GM18867 (cell line): ENCODE results near the gene OPCML.

Experiments used
- ATAC-seq: cut with Tn5 transposase; IDR thresholded peaks from one replicate; pipeline ENCODE4 v1.9.1; 2021; ENCODE audit warnings: mild to moderate bottlenecking, moderate library complexity; ENCODE audit not compliant: unreplicated experiment

OPCML gene

DNA sequence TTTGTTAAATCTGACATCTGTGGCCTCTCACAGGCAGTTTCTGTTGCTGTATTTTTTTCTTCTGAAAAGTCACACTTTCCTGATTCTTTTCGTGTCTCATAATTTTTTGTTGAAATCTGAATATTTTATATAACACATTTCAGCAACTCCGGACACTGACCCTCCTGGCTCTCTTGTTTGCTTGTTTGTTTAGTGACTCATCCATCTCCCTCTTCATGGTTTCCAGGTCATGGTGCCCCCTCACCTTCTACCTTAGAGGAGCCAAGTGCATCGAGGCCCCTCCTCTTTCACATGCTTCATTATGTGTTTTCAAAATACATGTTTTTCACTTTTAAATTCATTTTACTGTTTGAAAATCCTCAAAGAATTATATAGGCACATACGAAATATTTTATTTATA lies 562.4 kb downstream of the OPCML start:
- no peak for ATAC-seq

DNA sequence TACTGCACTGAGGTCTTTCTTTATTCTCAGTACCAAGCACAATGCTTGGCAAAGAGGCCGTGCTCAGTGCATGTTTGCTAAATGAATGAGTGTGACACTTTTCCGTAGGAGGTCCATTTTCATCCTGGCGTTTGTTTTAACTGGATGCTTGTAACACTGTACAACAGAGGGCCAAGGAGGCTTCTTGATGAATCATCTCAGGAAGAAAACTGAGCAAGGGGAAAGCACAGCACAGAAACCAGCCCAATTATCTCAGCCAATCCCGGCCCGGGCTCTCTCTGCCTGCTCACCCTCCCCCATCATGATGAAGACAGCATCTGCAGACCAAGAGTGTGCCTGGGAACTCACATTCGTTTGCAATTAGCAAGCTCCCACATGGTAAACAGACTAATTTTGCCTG lies 570.3 kb downstream of the OPCML start:
- ATAC-seq: no peak

DNA sequence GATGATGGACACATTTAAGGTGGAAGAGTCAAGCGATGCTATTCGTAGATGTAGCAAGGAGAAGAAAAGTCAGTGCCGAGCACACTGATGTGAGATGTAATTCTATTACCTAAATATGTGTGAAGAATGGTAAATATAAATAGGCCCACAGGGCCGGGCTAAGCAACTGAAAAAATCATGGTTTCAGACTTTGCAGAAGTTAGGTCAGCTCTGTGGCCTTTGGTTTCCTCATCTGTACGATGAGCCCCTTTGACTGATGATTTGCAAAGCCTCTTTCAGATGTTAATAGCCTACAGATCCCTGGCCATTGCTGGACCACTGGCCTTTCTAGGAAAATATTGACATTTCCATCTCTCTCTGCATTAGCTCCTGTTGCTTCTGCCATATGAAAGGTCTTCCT lies 570.8 kb downstream of the OPCML start:
- no peak for ATAC-seq

DNA sequence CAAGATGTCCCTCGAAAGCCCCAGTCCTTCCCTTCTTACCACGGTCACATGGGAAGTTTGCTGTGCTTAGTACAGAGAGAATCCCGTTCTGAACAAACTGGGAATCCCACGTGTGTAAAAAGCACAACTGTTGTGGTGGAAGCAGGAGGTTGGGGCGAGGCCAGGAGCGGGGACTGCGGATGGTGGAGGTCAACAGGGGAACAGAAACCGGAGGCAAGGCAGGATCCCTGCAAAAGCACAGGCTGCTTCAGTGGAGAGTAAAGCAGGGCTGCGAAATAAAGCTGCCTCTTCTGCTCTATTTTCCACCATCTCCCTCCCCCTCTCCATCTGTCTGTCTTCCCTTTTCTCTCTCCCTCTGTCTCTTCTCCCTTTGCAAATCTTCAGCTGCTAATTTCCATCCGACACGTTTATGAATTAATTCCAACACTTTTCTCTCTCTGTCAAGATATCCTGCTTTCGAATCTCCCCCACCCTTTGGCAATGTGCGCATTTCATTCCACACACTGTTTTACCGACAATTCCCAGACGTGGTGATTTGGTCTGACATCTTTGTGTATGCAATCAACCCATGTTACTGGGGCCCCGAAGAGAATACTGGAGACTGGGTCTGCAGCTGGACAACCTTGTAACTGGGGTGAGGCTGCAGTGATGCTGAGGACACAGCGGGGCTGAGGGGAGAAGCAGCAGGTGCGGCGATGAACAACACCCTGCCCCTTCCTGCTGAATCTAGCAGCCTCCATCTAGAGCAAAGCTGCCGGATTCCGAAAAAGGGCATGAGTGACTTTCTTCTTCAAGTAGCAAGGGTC lies 571.8 kb downstream of the OPCML start:
- no peak for ATAC-seq

DNA sequence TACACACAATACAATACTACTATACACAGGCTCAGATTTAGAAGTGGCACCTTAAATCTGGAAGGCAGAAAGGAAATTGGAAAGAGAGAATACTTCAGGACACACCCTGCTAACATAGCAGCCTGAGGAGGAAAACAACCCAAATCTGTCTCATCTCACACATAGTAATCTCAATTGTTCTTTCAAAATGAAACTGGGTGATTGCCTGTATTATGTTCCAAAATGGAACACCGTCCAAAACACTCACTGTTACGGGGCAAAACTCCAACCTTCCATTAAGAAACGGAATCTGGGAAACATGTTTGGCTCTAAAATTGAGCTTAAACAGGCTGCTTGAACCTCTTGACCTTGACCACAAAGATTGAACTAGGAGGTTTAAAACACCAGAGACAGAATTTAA lies 572.6 kb downstream of the OPCML start:
- no peak for ATAC-seq

DNA sequence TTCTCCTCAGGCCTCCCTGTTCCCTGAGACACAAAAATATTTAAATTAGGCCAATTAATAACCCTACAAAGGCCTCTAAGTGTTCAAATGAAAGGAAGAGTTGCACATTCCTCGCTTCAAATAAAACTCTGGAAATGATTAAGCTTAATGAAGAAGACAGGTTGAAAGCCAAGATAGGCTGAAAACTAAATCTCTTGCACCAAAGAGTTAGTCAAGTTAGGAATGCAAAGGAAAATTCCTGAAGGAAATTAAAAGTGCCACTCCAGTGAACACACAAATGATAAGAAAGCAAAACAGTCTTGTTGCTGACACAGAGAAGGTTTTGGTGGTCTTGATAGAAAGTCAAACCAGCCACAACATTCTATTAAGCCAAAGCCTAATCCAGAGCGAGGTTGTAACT lies 574.4 kb downstream of the OPCML start:
- no peak for ATAC-seq

DNA sequence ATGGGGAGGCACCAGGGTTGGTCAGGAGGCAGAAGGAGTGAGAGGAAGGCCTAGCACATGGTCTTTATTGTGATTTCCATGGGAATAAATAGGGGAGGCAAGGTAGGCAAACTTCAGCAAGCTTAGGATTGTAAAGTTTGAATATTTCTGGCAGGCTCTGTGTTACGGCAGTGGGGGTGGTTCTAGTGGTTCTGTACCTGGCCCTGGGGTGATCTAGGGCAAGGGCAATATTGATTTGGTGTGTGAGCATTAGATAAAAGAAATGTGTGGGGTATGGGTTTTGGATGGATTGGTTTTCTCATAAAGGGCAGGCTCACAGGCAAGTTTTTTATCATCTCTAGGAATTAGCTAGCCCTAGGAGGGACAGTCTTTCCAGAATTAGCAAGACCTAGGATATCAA lies 584.0 kb downstream of the OPCML start:
- ATAC-seq: no peak

DNA sequence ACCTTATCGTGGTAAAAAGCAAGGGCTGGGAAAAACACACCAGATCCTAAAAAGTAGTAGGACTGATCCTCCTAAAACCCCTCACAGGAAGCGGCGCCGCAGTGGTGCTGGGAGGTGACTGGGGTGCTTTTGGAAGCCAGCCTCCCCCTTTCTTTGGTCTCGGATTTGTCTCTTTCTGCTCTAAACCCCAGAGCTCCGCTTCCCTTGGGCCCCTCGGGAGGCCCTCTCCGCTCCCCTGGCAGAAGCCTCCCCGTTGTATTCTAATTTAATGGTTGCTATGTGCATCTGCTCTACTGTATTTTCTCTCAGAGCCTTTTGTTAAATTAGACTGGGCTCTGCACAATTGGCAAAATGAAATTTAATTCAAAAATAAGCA lies 587.7 kb downstream of the OPCML start:
- ATAC-seq: no peak

DNA sequence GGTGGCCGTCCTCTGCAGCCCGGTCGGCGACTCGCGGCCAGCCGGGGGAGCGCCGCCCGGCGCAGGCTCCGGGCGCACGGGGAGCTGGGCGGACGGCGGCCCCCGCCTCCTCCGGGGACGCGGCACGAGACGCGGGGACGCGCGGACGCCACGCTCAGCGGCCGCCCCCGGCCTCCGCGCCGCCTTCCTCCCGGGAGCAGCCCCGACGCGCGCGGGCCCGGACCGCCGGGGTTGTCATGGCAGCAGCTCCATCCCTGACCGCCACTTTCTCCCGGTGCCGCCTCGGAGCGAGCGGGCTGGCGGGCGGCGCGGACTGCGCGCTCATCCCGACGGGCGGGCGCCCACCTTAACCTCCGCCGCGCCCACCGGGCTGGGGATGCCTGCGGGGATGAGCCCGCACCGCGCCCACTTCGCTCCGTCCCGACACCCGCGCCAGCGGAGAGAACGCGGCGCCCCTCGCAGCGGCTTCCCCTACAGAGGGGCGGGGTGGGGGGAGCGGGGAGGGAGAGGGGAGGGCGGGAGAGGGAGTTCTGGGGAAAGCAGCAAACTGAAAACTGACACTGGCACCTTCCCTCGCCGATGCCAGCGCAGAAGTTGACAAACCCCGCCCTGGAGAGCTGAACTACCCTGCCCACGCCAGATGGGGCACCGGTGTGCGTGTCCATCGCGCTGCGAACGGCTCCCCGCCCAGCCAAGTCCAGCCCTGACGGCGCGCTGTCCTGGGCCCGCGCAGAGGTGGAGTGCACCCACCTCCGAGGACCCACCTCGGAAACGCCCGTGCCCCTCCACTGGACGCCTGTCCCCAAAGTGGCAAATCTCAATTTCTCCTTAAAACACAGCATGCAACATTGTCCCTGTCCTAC lies 588.4 kb downstream of the OPCML start:
- no peak for ATAC-seq

DNA sequence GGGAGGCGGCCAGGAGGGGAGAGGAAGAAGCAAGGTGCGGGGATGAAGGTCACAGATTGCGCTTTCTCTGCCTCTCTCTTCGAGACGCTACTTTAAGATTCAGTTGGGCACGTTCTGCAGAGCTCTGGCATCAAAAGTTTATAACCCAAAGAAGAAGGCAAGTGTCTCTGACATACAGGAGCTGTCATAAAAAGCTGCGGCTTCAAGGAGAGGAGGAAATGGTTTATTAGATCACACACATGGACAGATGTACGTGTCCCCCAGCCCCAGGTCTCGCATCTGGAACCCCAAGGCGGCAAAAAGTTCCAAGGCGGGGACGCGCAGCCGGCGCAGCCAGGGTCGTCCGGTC lies 589.0 kb downstream of the OPCML start:
- no peak for ATAC-seq

DNA sequence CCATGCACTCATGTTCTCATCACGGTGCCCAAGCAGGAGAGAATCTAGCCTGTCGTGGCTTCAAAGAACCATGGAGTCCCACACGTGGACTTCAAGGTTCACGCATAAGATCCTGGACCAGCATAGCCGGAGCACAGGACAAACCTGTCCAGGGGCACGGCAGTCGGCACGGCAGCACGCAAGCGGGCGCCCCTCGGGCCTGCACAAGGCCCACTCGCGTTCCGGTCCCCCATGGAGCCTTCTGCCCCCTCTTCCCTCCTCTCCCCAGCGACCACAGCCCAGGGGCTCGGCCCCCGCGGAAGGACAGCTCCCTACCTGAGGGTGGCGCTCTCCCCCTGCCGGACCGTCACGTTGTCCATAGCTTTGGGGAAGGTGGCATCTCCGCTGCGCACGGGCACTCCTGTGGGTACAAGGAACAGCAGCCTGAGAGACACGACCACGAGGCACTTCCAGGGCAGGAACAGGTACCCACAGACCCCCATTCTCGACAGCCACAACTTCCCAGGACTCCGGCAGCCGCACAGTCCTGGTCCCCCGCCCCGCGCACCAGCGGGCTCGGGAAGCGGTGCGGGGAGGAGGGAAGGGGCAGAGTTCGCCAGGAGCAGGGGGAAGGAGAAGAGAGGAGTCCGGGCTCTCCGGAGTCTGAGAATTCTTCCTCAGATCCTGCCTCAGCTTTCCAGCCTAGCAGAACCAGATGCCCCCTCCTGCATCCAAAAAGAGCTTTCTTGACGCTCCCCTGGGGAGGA lies 589.5 kb downstream of the OPCML start:
- ATAC-seq: no peak

DNA sequence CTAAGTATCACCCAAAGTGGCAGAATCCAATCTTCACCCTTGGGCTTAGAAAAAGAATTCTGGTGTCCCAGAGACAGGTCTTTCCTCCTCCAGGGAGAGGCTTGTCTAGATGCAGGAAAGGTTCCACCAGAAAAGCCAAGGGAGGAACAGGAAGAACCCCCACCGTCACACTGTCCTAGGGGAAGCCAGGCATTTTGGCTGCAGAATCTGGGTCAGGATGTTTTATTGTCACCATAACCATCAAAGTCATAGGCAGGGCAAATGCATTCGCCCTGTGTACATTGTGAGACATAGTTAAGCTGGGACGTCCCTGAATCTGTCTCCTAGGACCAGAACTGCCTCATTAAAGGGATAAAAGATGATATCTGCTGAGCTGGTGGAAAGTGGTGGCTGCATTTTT lies 590.5 kb downstream of the OPCML start:
- no peak for ATAC-seq

DNA sequence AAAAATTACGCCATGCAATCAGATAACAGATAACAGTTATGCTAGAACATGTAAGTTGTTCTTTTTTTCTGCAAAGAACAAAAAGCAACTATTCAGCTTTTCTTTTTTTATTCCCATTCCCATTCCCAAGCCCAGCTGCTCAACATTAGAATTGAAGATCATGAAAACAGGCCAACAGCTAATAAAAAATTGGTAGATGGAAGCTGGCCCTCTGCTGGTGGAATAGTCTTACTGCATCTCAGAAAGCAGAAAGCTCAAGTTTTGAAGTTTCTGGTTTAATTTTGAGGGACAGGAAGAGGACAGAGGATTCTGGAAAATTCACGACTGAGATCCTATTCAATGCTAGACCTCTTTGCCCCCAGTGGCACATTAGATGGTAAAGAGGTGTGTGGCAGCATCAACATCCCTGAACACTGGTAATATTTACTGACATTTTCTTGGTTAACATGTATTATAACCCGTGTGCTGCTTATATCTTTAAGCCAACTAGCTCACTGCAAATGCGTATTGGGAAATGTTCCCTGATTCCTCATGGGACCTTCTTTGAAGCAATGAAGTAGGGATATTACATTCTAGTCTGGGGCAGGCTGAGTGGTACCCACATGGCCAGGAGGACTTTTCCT lies 591.2 kb downstream of the OPCML start:
- no peak for ATAC-seq

DNA sequence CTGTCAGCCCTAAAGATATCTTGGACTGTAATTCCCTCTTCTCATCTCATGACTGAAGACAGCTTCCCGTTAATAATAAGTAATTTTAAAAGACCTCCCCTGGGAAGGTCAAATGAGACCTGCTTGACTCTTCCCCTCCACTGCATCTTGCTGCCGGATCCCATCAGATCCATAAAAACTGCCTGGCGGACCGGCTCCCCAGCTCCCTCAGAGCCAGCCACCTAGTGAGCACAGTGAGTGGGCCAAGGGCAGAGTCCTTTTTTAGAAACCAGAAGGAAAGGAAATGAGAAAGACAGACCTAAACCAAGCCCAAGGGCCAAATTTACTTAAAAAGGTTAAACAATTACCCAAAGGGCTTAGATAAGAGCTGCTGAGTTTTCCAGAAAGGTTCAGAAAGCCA lies 595.3 kb downstream of the OPCML start:
- no peak for ATAC-seq

DNA sequence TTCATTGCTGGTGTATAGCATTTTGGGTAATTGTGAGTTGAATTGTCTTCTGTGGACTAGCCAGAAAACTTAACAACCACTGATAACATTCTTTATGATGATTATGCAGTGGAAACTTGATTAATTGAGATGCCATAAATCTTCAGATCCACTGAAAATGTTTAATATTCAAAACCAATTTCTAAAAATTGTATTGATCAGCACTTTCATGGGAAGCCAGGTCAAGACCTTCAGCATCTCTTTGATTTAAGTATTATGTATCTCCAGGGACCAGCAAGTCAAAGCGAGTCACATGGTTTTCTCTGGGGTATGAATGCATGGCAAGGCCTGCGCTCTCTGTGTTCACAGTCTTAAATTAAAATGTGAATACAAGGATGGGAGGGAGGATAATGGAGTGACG lies 596.9 kb downstream of the OPCML start:
- ATAC-seq: no peak

DNA sequence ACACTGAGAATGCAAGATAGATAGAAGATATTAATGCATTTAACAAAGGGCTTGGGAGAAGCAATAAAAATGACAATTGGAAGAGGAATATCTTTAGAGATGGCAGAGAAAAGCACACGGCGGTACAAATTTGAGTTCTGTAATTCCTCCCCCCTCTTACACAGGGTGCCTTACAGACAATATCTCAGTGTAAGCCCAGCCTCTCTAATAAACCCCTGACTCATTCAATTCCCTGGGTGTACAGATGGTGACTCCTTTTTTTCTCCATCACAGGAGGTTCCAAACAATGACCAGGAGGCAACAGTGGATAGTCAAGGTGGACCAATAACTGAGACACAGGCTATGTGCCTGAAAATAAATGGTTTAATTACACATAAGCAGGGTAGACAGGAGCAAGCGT lies 598.6 kb downstream of the OPCML start:
- no peak for ATAC-seq

DNA sequence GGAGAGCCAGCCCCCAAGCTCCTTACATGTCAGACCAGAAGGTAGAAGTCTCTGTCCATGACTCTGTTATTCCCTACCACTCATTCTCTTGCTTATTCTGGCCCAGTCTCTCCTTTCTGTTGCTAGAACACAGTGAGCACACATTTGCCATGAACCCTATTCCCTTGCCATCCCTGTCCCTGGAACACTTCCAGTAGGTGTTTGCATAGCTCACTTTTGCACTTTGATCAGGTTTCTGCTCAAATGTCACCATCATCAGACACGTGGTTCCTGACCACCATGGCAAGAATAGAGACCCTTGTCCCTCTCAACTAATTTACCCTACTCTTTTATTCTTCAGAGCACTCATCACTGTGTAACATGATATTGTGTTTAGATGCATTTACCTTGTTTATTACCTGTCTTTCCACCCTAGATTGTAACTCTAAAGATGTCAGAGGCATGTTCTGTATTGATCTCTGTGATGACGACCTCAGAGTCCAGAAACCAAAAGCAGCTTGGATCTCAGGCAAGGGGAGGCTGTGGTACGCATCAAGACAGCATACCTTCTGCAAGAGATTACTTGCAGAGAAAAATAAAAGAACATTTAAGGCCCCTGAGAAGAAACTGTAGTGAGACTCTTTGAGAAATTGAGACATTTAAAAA lies 606.4 kb downstream of the OPCML start:
- ATAC-seq: no peak

DNA sequence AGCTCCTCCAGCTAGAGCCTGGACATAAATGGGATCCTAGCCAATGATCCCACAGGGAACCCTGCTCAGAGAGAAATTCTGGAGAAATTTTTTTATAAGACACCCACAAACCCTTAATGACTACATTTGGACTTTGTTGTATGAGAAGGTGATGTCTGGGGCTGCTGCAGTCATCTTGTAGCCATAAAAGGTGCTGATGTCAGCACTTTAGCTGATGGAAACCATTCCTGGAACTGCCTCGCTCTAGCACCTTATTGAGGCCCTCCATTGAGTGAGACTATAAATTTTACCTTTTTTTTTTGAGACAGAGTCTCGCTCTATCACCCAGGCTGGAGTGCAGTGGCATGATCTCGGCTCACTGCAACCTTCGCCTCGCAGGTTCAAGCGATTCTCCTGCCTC lies 610.7 kb downstream of the OPCML start:
- no peak for ATAC-seq

DNA sequence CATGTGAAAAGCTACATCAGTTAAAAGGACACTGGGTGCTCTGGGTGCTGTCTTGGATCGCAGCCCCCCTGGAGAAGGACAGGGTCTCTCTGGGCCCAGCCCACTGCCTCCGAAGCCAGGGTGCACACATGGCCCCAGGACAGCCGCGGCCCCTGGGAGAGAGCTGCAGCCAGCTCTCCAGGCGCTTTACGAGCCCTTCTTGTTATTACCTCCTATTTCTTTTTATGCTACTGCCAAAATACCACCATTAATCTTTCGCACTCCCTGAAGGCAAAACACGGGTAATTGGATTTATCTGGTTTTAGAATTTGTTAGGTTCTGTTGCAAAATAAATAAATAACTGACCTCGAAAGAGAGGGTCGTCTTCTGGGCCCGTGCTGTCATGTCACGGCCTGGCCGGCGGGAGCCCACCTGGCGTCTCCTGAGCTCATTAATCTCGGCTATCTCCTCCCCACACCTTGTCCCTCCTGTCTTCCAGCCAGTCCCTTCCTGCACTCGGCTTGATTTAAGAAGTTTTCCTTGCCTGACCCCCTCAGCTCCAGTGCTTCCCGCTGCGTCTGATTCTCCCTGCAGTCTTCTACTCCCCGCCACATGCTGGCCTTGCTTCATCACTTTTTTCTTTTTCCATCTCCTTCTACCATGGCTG lies 611.7 kb downstream of the OPCML start:
- ATAC-seq: no peak

DNA sequence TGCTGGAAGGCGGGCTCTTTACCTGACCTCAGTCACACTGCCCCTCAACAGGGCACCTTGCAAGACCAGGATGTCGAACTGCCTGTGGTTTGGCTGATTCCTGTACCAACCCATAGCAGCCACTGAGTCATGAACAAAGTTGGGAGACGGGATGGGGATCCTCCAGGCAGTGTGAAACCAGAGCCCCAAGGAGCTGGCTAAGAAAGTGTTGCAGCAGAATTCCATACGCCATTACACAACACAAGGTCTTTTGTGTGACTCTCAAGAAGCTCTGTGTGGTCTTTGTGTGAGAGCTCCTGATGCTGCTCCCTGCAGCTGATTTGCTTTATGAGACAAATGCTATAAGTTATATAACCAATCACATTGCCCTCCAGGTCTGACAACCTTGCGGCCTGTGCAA lies 617.7 kb downstream of the OPCML start:
- ATAC-seq: no peak
